Keratinocyte (primary cell): ENCODE results near the gene CDK8. TPM values are rescaled to one million over a fixed set of nuclear protein-coding genes. Genes with fewer than 3 reads are reported as not detected.

Experiments
- DNase-seq: peaks from one replicate; pipeline ENCODE4 v3.0.0-alpha.2; 2011; ENCODE audit warnings: low read depth, missing footprints, low spot score
- FAIRE-seq: peaks from 2 replicates; lab custom pipeline; 2011; peaks lifted over from hg19 to GRCh38; lab: Jason Lieb, UNC
- H2AFZ ChIP-seq: 2 replicates; pipeline ENCODE4 v1.6.0; 2012; ENCODE audit warnings: low read length, control low read depth, inconsistent platforms; ENCODE audit not compliant: control insufficient read depth
- H3K27ac ChIP-seq: 2 replicates; pipeline ENCODE4 v1.5.1; 2011; ENCODE audit warnings: low read length; ENCODE audit not compliant: control insufficient read depth, insufficient read depth
- H3K27me3 ChIP-seq: 3 replicates; pipeline ENCODE4 v1.6.0; 2011; ENCODE audit warnings: low read length; ENCODE audit not compliant: control insufficient read depth, insufficient read depth; ENCODE audit errors: extremely low read depth
- H3K36me3 ChIP-seq, 2 experiments: 2 replicates in 1 of 2; 3 replicates in 1 of 2; pipeline ENCODE4 v1.5.1; 2011; ENCODE audit warnings: low read length in 2 of 2, mild to moderate bottlenecking in 1 of 2; ENCODE audit not compliant: control insufficient read depth in 2 of 2, insufficient read depth in 2 of 2; ENCODE audit errors: extremely low read depth in 1 of 2
- H3K4me1 ChIP-seq: 3 replicates; pipeline ENCODE4 v1.5.1; 2011; ENCODE audit warnings: low read length; ENCODE audit not compliant: control insufficient read depth, insufficient read depth; ENCODE audit errors: extremely low read depth
- H3K4me2 ChIP-seq: 3 replicates; pipeline ENCODE4 v1.6.0; 2011; ENCODE audit warnings: low read depth, low read length; ENCODE audit not compliant: control insufficient read depth, insufficient read depth; ENCODE audit errors: extremely low read depth
- H3K4me3 ChIP-seq, 3 experiments: fragments of 200-600 bp in 1 of 3; sonication (generic) in 1 of 3; 2 replicates in 2 of 3; 3 replicates in 1 of 3; pipeline ENCODE4 v1.5.1; 2011 to 2016; ENCODE audit warnings: low read length in 3 of 3, mild to moderate bottlenecking in 3 of 3, control low read depth in 2 of 3, inconsistent platforms in 1 of 3, low read depth in 1 of 3, mixed read lengths in 1 of 3, mixed run types in 1 of 3, moderate library complexity in 1 of 3; ENCODE audit not compliant: control insufficient read depth in 2 of 3, insufficient read depth in 2 of 3; ENCODE audit errors: extremely low read depth in 1 of 3
- H3K79me2 ChIP-seq: 2 replicates; pipeline ENCODE4 v1.6.0; 2012; ENCODE audit warnings: low read length; ENCODE audit not compliant: control insufficient read depth, insufficient read depth
- H3K9ac ChIP-seq: 3 replicates; pipeline ENCODE4 v1.6.0; 2011; ENCODE audit warnings: low read length; ENCODE audit not compliant: control insufficient read depth, insufficient read depth; ENCODE audit errors: extremely low read depth
- H3K9me1 ChIP-seq: 3 replicates; pipeline ENCODE4 v1.6.0; 2011; ENCODE audit warnings: low read length; ENCODE audit not compliant: control insufficient read depth, insufficient read depth; ENCODE audit errors: extremely low read depth
- H3K9me3 ChIP-seq: 2 replicates; pipeline ENCODE4 v1.5.1; 2012; ENCODE audit warnings: low read depth, low read length; ENCODE audit not compliant: control insufficient read depth
- H4K20me1 ChIP-seq: 3 replicates; pipeline ENCODE4 v1.6.0; 2011; ENCODE audit warnings: low read length; ENCODE audit not compliant: control insufficient read depth, insufficient read depth; ENCODE audit errors: extremely low read depth
- EZH2 ChIP-seq: IDR thresholded peaks from one replicate; pipeline ENCODE4 v1.6.1; 2012; ENCODE audit warnings: inconsistent platforms, mild to moderate bottlenecking, low read length, moderate library complexity
- dilution Hi-C: fragments of 300-500 bp; cut with MboI; formaldehyde crosslinking; loops from one replicate; pipeline ENCODE4 v1.7.0; 2020; ENCODE audit warnings: low sequenced_read_pairs; ENCODE audit not compliant: extremely low pct_ligation_motif_present
- polyA plus RNA-seq, 5 experiments: library from polyadenylated mRNA; depleted of rRNA in 3 of 5; stranded (reverse) in 3 of 5; stranded (forward) in 1 of 5; unstranded in 1 of 5; fragments of >200 nt; gene quantifications; 1 replicate in 1 of 5; 2 replicates in 3 of 5; 3 replicates in 1 of 5; pipeline versions ENCODE4 v1.2.1 to v1.2.3, GENCODE V29; 2011 to 2012; ENCODE audit warnings: missing spikeins in 2 of 5, low read depth in 1 of 5, low replicate concordance in 1 of 5
- TF ChIP-seq, protein P1 (sequence below), 3 experiments: IDR thresholded peaks in 1 of 3; conservative IDR thresholded peaks in 1 of 3; optimal IDR thresholded peaks in 1 of 3; 2 replicates in 2 of 3; 3 replicates in 1 of 3; pipeline versions ENCODE3 to v1.5.1; 2011; ENCODE audit warnings: low read length in 3 of 3, mild to moderate bottlenecking in 3 of 3, moderate library complexity in 2 of 3, control low read depth in 1 of 3, inconsistent platforms in 1 of 3; ENCODE audit not compliant: insufficient read depth in 2 of 3; ENCODE audit errors: extremely low read depth in 1 of 3

The CDK8 gene
- polyA plus RNA-seq, 1 donor (not counting 4 experiments of a cell fraction or from before 2014, with no cell fraction given) = 27.5 TPM

DNA sequence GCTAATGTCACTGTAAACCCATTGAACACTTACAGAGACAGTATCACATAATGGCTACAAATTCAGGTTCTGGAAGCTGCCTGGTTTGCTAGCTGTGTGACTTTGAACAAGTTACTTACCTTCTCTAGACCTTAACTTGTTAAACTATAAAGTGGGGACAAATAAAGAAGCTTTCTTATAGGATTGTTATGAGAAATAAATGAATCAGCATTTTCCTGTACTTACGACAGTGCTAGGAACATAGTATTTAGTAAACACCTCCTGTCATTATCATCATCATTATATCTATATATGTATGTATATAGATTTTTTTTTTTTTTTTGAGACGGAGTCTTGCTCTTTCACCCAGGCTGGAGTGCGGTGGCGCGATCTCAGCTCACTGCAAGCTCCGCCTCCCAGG is 54.9 kb downstream of the CDK8 start:
- FAIRE-seq = no peak

DNA sequence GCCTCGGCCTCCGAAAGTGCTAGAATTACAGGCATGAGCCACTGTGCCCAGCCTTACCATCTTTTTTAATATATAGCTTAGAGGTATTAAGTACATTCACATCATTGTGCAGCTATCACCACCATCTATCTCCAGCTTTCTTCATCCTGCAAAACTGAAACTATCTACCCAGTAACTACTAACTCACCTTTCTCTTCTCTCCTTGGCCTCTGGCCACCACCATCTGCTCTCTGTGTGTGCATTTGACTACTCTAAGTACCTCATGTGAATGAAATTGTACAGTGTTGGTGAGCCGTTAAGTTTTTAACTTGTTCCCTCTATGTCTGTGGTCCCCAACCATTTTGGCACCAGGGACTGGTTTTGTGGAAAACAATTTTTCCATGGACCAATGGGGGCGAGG is 56.1 kb downstream of the CDK8 start:
- Histone ChIP-seq H3K27me3 (no peaks in the 10 kb centered on the region), H2AFZ (no peak overlapping the region), H3K4me3 (no peak overlapping the region), H3K4me2 (no peak overlapping the region), H3K79me2 (peaks cover 36% of the 10 kb centered on the region), H3K9me1 (no peaks in the 10 kb centered on the region), H3K4me1 (peaks cover 10% of the 10 kb centered on the region), H3K9ac (no peak overlapping the region), H3K27ac (no peak overlapping the region), H4K20me1 (no peaks in the 10 kb centered on the region), H3K36me3 (no peaks in the 10 kb centered on the region), H3K9me3 (no peaks in the 10 kb centered on the region)
- TF ChIP-seq EZH2 = no peak
- TF ChIP-seq, protein P1, sequence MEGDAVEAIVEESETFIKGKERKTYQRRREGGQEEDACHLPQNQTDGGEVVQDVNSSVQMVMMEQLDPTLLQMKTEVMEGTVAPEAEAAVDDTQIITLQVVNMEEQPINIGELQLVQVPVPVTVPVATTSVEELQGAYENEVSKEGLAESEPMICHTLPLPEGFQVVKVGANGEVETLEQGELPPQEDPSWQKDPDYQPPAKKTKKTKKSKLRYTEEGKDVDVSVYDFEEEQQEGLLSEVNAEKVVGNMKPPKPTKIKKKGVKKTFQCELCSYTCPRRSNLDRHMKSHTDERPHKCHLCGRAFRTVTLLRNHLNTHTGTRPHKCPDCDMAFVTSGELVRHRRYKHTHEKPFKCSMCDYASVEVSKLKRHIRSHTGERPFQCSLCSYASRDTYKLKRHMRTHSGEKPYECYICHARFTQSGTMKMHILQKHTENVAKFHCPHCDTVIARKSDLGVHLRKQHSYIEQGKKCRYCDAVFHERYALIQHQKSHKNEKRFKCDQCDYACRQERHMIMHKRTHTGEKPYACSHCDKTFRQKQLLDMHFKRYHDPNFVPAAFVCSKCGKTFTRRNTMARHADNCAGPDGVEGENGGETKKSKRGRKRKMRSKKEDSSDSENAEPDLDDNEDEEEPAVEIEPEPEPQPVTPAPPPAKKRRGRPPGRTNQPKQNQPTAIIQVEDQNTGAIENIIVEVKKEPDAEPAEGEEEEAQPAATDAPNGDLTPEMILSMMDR (optimal IDR thresholded peaks at IDR 0.05 in 1 of 3, IDR thresholded peaks at IDR 0.05 in 1 of 3, conservative IDR thresholded peaks at IDR 0.05 in 1 of 3; ENCODE audit: extremely low read depth in 1 of 3, insufficient read depth in 2 of 3, low read length in 3 of 3) = no peak
- DNase-seq = no peak
- dilution Hi-C loops = no loop called here
- no peak for FAIRE-seq

More for the DNA sequence above, 54.9 kb downstream of the CDK8 start:
- Histone ChIP-seq H3K36me3 (no peaks in the 10 kb centered on the region), H3K9me3 (no peaks in the 10 kb centered on the region), H3K4me1 (peaks cover 10% of the 10 kb centered on the region), H3K4me2 (no peak overlapping the region), H3K4me3 (no peak overlapping the region), H3K9me1 (no peaks in the 10 kb centered on the region), H2AFZ (no peak overlapping the region), H3K27ac (no peak overlapping the region), H3K27me3 (no peaks in the 10 kb centered on the region), H3K79me2 (peaks cover 35% of the 10 kb centered on the region), H3K9ac (no peak overlapping the region), H4K20me1 (no peaks in the 10 kb centered on the region)
- TF ChIP-seq, protein P1 (optimal IDR thresholded peaks at IDR 0.05 in 1 of 3, IDR thresholded peaks at IDR 0.05 in 1 of 3, conservative IDR thresholded peaks at IDR 0.05 in 1 of 3; ENCODE audit: extremely low read depth in 1 of 3, insufficient read depth in 2 of 3, low read length in 3 of 3) = no peak
- no peak for TF ChIP-seq EZH2
- no peak for DNase-seq
- dilution Hi-C loops = no loop called here
